ENCODE measurements around the gene RELN. TPM values are rescaled to one million over a fixed set of nuclear protein-coding genes. Genes with fewer than 3 reads are reported as not detected.

RELN gene
- total and polyA plus RNA-seq, 2 donors from 2014 or later, result 0.95 to 5.4 TPM

- no peak overlapping the region for H3K27ac ChIP-seq (ENCODE audit: low read depth in 2 of 2, low read length in 2 of 2)
- DNase-seq (peak in 2 of 5 donors; percentile 37 to 49), FAIRE-seq (no peak)
- TF ChIP-seq CTCF (IDR thresholded peaks at IDR 0.05; ENCODE audit: borderline replicate concordance, extremely low read depth, insufficient read depth), result no peak
- intact Hi-C loops (cut with DNase I), result no loop called here
- no peaks in the 10 kb centered on the region for H3K9me3 ChIP-seq (ENCODE audit: control insufficient read depth in 2 of 3, insufficient read depth in 1 of 3, low read length in 3 of 3)
- H3K36me3 ChIP-seq (ENCODE audit: control insufficient read depth in 2 of 3, insufficient read depth in 3 of 3, low read length in 3 of 3), result no peaks in the 10 kb centered on the region
- no peaks in the 10 kb centered on the region for H3K27me3 ChIP-seq (ENCODE audit: control insufficient read depth, insufficient read depth, low read length)
- H3K4me1 ChIP-seq (ENCODE audit: control insufficient read depth in 2 of 3, insufficient read depth in 2 of 3, low read depth in 1 of 3, low read length in 3 of 3), result no peaks in the 10 kb centered on the region
- no peak overlapping the region for H3K4me3 ChIP-seq (ENCODE audit: low read length in 3 of 3)
- no peak overlapping the region for H3K9ac ChIP-seq (ENCODE audit: low read length in 3 of 3)
These were observed 122.5 kb downstream of the RELN start for GRCh38 chr7:103866919-103867318.

GRCh38 chr7:103865442-103865841 is 124.0 kb downstream of the RELN start:
- H3K9ac ChIP-seq (ENCODE audit: low read length in 3 of 3), result no peak overlapping the region
- H3K4me1 ChIP-seq (ENCODE audit: control insufficient read depth in 2 of 3, insufficient read depth in 2 of 3, low read depth in 1 of 3, low read length in 3 of 3), result no peaks in the 10 kb centered on the region
- no peaks in the 10 kb centered on the region for H3K27me3 ChIP-seq (ENCODE audit: control insufficient read depth, insufficient read depth, low read length)
- no peaks in the 10 kb centered on the region for H3K36me3 ChIP-seq (ENCODE audit: control insufficient read depth in 2 of 3, insufficient read depth in 3 of 3, low read length in 3 of 3)
- H3K9me3 ChIP-seq (ENCODE audit: control insufficient read depth in 2 of 3, insufficient read depth in 1 of 3, low read length in 3 of 3), result no peaks in the 10 kb centered on the region
- TF ChIP-seq CTCF (IDR thresholded peaks at IDR 0.05; ENCODE audit: borderline replicate concordance, extremely low read depth, insufficient read depth), result no peak
- no peak overlapping the region for H3K4me3 ChIP-seq (ENCODE audit: low read length in 3 of 3)
- FAIRE-seq (no peak), DNase-seq (no peak)
- intact Hi-C loops (cut with DNase I), result no loop called here
- H3K27ac ChIP-seq (ENCODE audit: low read depth in 2 of 2, low read length in 2 of 2), result no peak overlapping the region

DNA sequence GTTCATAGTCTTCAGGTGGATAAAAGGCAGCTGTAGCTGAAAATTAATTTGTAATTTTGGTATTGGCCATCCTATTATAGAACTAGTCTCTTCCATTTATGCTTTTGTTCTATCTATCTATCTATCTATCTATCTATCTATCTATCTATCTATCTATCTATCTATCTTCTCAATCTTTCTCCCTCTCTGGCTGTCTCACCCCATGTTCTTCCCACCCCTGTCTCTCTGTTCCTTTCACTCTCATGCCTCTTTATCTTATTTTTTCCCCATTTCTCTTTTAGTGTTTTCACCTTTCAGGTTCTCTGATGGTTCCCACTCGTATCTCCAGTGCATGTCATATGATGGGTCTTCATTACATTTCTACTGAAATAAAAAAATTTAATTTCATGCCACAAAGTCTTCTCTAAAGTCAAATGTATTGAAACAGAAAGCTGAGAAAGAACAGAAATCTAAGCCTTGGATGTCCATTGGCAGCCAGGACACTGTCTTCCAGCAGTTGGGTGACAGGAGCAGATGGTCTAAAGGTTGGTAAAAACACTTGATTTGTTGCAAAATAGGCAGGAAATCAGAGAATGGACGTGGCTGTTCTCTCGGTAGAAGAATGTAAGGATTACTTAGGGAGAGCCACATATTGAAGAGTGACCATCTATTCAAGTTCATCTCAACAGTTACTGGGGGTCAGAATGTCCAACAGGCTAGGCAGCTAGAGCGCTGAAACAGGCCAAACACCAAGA is 127.0 kb downstream of the RELN start:
- Histone ChIP-seq H3K27me3 (ENCODE audit: control insufficient read depth, insufficient read depth, low read length) (no peaks in the 10 kb centered on the region), H3K36me3 (ENCODE audit: control insufficient read depth in 2 of 3, insufficient read depth in 3 of 3, low read length in 3 of 3) (no peaks in the 10 kb centered on the region), H3K9me3 (ENCODE audit: control insufficient read depth in 2 of 3, insufficient read depth in 1 of 3, low read length in 3 of 3) (no peaks in the 10 kb centered on the region), H3K9ac (ENCODE audit: low read length in 3 of 3) (no peak overlapping the region), H3K27ac (ENCODE audit: low read depth in 2 of 2, low read length in 2 of 2) (no peak overlapping the region), H3K4me3 (ENCODE audit: low read length in 3 of 3) (no peak overlapping the region), H3K4me1 (ENCODE audit: control insufficient read depth in 2 of 3, insufficient read depth in 2 of 3, low read depth in 1 of 3, low read length in 3 of 3) (no peaks in the 10 kb centered on the region)
- DNase-seq (no peak), FAIRE-seq (no peak)
- no peak for TF ChIP-seq CTCF (IDR thresholded peaks at IDR 0.05; ENCODE audit: borderline replicate concordance, extremely low read depth, insufficient read depth)
- intact Hi-C loops (cut with DNase I), result no loop called here

- DNase-seq, result no peak
- intact Hi-C loops (cut with DNase I), result no loop called here
- H3K36me3 ChIP-seq (ENCODE audit: control insufficient read depth in 2 of 3, insufficient read depth in 3 of 3, low read length in 3 of 3), result no peaks in the 10 kb centered on the region
- H3K4me3 ChIP-seq (ENCODE audit: low read length in 3 of 3), result no peak overlapping the region
- no peaks in the 10 kb centered on the region for H3K9me3 ChIP-seq (ENCODE audit: control insufficient read depth in 2 of 3, insufficient read depth in 1 of 3, low read length in 3 of 3)
- H3K9ac ChIP-seq (ENCODE audit: low read length in 3 of 3), result no peak overlapping the region
- H3K4me1 ChIP-seq (ENCODE audit: control insufficient read depth in 2 of 3, insufficient read depth in 2 of 3, low read depth in 1 of 3, low read length in 3 of 3), result no peaks in the 10 kb centered on the region
- H3K27ac ChIP-seq (ENCODE audit: low read depth in 2 of 2, low read length in 2 of 2), result no peak overlapping the region
- FAIRE-seq, result no peak
- TF ChIP-seq CTCF (IDR thresholded peaks at IDR 0.05; ENCODE audit: borderline replicate concordance, extremely low read depth, insufficient read depth), result no peak
- H3K27me3 ChIP-seq (ENCODE audit: control insufficient read depth, insufficient read depth, low read length), result no peaks in the 10 kb centered on the region
These were observed 129.7 kb downstream of the RELN start for GRCh38 chr7:103859709-103860108.
